ENCODE data around the gene PTPRG.

GRCh38 chr3:61869371-61869770 lies 308.0 kb downstream of the PTPRG start:
- TF ChIP-seq CTCF (IDR thresholded peaks at IDR 0.05) (no peak), POLR2AphosphoS5 (IDR thresholded peaks at IDR 0.05) (no peak), POLR2A (IDR thresholded peaks at IDR 0.05) (no peak)

Measured in suprapubic skin (tissue), 4 donors.